DMS114 treated with DMSO at 0.1 percent for 48 hours (cell line): ENCODE measurements around the gene KCNG3.

Experiments used
- DNase-seq: peaks from one replicate; lab custom pipeline; 2025; ENCODE audit not compliant: unreplicated experiment; lab: John Stamatoyannopoulos, UW

The KCNG3 gene

GRCh38 chr2:42493468-42494354 is at the start of gene KCNG3:
KCNG3 (minus strand) TSS chr2:42493982; CDS start chr2:42493501, 481 bp downstream.
- DNase-seq, result peak; percentile 31

- DNase-seq, result no peak
Measured at GRCh38 chr2:42542871-42543270, 49.1 kb upstream of the KCNG3 start.

DNA sequence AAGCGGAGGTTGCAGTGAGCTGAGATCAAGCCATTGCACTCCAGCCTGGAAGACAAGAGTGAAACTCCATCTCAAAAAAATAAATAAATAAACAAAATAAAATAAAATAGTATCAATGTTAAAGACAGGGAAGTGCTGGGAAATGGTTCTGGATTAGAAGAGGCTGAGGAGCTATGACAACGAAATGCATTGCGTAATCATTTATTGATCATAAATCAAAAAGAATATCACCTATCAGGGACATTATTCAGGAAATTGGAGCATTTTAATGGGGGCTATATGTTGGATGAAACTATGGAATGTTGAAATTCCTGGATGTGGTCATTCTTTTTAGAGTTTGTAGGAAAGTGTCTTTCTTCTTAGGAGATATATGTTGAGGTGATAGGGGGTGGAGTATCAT is 43.7 kb upstream of the KCNG3 start:
- DNase-seq, result no peak

GRCh38 chr2:42532397-42532796 is 38.6 kb upstream of the KCNG3 start:
- no peak for DNase-seq

DNA sequence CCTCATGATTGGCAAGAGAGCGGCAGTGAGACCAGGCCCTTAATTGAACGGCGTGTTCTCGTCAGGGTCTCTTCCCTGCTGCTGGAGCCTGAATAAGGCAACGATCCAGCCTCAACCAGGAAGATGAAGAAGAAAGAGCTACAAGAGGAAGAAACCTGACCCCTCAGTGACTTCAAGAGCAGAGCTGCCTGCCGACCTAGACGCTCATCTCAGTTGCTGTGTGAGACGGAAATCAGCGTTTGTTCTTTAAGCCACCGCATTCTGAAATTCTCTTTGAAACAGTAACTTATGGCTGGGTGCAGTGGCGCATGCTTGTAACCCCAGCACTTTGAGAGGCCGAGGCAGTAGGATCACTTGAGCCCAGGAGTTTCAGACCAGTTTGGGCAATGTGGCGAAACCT is 29.6 kb upstream of the KCNG3 start:
- no peak for DNase-seq

DNA sequence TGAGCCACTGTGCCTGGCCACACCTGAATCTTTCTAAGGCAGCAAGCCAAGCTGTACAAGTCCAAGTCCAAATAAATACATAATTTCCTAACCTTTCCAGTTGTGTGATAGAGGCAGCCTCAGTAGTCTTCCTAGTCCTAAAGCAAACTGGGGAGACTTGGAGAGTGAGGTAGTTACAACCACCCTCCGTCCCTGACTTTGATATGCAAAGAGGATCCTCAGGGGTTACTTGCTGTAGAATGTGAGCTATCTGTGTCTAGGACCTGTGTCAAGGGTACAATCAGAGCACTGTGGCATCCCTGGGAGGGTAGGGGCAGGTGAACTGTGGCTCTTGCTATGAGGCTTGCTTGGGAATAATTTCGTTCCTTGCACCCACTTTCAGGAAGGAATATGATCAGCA is 28.3 kb upstream of the KCNG3 start:
- DNase-seq, result no peak

DNA sequence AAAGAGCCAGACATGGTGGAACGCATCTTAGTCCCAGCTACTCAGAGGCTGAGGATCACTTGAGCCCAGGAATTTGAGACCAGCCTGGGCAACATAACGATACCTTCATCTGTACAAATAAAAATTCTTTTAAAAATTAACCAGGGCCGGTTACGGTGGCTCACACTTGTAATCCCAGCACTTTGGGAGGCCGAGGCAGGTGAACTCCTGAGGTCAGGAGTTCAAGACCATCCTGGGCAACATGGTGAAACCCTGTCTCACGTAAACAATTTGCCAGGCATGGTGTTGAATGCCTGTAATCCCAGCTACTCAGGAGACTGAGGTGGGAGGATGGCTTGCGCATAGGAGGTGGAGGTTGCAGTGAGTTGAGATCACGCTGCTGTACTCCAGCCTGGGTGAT is 25.8 kb upstream of the KCNG3 start:
- DNase-seq, result no peak

DNA sequence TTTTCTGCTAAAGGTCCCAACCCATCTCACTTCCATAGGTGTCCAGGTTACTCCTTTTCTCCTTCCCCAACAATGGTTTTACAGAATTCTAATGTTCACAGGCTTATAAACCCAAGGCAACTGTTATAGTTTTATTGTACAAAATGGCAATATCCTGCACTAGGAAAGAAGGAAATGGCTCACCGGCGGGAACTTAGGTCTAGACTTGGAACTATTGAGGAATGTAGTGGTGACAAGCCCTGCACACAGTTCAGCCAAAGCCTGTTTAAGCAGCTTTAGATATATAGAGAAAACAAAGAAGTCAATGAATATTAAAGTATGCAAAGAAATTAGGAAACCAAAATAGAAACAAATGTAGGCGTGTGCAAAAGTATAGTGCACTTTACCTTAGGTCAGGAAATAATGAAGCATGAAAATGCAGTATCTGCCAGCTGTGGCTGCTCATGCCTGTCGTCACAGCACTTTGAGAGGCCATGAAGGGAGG is 22.7 kb upstream of the KCNG3 start:
- DNase-seq, result no peak

DNA sequence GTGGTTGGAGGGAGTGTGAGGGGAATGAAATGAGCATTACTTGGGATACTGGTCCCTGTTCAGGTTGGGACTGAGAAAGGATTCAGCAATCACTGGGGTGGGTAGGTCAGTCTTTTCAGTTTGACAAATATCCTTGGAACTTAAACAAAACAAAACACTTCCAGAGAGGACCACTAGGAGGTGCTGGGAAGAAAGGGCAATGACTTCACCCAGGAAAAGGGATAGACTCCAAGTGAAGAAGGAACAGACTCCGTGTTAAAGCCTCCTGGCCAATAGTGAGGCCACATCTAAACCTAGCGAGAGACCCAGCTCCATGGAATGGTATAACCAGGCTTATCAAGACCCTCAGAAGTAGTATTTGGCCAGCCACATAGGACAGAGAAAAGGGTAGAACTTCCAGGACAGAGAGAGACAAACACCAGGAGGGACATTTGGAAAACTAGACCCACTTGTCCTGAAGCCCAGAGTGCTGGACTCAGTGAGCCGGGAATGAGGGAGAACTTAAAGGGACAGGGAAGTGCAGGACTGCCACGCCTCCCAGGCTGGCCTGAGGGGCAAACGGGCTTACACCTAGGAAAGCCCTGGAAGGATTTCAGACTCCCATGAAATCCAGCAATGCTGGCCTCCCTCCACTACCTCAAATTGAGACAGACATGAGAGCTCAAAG is 19.6 kb upstream of the KCNG3 start:
- peak; percentile 18 for DNase-seq

- DNase-seq, result no peak
Measured at GRCh38 chr2:42510608-42511243, 16.9 kb upstream of the KCNG3 start.

- no peak for DNase-seq
Measured at GRCh38 chr2:42510191-42510590, 16.4 kb upstream of the KCNG3 start.

DNA sequence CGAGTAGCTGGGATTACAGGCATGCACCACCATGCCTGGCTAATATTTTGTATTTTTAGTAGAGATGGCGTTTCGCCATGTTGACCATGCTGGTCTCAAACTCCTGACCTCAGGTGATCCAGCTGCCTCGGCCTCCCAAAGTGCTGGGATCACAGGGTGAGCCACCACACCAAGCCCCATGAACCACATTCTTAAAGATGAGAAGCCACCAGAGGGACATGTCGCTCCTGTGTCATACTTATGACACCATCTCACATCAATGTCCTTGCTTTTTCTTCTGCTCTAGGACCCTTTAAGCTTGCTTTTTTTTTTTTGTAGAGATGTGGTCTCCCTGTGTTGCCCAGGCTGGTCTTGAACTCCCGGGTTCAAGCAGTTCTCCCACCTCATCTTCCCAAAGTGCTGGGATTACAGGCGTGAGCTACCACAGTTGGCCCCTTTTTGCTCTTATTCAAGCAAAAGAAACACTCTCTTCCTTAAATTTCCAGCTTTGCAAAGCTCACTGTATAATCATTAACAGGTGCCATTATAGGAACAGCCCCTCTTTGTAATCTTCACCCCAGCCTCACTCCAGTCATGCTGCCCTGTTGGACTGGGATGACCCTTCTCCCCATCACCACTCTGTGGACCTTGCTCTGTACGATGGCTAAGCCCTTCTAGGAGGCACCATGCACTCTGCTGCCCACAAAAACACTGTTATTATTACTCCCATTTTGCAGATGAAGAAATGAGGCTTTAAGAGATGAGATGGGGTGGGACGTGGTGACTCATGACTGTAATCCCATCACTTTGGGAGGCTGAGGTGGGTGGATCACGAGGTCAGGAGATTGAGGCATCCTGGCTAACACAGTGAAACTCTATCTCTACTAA is 10.8 kb upstream of the KCNG3 start:
- DNase-seq, result no peak

GRCh38 chr2:42503291-42503690 is 9.5 kb upstream of the KCNG3 start:
- DNase-seq, result no peak

DNA sequence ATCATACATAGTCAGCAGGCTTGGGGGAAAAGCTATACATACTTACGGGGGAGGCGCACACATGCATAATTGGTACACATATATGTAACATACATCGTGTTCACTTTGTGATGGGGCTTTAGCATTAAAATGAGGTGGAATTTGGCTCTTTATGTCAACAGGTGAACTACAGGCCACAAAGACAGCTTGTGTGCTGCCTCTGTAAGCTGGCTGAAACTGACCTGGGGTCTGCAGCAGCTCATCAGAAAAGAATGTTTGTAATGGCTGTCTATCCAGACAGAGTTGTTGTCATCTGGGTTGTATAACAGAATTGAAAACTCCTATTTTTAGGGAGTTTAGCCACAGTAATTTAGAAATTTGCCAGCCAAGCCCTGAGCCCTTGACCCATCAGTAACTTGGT is 4.7 kb upstream of the KCNG3 start:
- DNase-seq, result no peak

GRCh38 chr2:42495611-42496010 is 1.8 kb upstream of the KCNG3 start:
- no peak for DNase-seq

DNA sequence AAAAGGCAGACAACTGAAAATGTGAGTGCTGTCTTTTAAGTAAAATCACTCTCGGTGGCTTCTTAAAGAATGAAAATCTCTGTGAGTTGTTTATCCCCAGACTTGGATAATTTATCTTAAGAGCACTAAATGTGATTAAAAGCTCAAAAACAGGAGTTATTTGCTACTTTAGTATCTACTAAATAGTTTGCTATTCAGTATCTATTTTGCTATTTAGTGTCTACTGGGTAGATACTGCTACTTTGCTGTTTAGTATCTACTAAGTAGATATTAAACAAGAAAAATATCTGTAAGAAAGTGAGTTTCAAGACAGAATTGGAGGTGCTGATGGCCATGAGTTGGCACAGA is 1.4 kb upstream of the KCNG3 start:
- no peak for DNase-seq

GRCh38 chr2:42494355-42495233 is 812 bp upstream of the KCNG3 start:
- peak; percentile 82 for DNase-seq

DNA sequence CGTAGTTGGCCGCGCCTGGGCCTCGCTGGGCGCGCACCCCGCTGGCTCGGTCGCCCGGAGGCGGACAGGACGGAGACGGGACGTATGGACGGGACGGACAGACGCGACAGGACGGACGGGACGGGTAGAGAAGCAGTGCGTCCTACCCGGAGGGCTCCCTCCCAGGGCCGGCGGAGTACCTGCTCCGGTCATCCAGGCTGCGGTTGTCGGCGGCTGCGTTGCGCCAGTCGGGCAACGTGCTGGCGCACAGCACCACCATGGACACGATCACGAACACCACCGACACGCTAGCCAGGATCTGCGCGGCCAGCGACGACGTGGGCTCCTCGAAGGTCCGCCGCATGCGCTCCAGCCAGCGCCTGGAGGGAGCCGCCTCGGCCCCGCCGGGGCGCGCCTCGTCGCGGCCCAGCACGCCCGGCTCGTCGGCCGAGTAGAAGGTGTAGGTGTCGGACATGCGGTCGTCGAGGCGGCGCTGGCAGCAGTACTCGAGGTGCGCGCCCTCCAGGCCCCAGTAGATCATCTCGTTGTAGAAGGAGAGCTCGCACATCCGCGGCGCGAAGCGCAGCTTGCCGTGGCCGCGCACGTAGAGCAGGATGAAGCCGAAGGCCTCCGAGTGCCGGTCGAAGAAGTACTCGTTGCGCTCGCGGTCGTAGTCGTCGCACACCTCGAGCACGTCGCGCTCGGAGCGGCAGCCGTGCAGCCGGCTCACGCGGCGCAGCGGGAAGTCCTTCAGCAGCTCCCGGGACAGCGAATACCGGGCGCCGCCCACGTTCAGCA is 903 bp downstream of the KCNG3 start:
- DNase-seq, result no peak

DNA sequence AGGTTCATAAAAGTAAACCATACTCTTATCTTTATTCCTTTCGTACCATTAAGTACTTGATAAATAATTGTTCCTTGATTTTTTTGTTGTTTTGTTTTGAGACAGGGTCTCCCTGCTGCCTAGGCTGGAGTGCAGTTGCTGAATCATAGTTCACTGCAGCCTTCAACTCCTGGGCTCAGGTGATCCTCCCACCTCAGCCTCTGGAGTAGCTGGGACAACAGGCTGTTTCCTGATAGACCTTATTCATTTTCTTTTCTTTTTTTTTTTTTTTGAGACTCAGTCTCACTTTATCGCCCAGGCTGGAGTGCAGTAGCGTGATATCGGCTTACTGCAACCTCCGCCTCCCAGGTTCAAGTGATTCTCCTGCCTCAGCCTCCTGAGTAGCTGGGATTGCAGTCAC is 5.5 kb downstream of the KCNG3 start:
- DNase-seq, result no peak
